Caco-2 (cell line): ENCODE data around the gene EML5. TPM values are rescaled to one million over a fixed set of nuclear protein-coding genes. Genes with fewer than 3 reads are reported as not detected.

Experiments used
- BruUV-seq: library from RNA; stranded (reverse); fragments of 400-500 nt; replicated peaks from 2 replicates; lab custom pipeline; 2021; lab: Mats Ljungman, UMichigan
- CTCF ChIA-PET: fragments of 300-600 bp; sonication (Branson Sonifier 250); formaldehyde crosslinking; loops from one replicate; lab custom pipeline; 2022; ENCODE audit warnings: antibody characterized with exemption; lab: Charles Lee
- POLR2A ChIA-PET: fragments of 300-600 bp; sonication (Branson Sonifier 250); formaldehyde crosslinking; loops from one replicate; lab custom pipeline; 2022; ENCODE audit warnings: antibody characterized with exemption; lab: Charles Lee
- DNase-seq, 2 experiments: peaks; one replicate each; pipeline versions ENCODE4 v3.0.0 to v3.0.0-alpha.2; 2020 to 2022
- H3K27me3 ChIP-seq: replicated peaks from 2 replicates; pipeline ENCODE4 v1.6.0; 2011; ENCODE audit warnings: low read length; ENCODE audit not compliant: control insufficient read depth, insufficient read depth
- H3K36me3 ChIP-seq: 2 replicates; pipeline ENCODE4 v1.5.1; 2011; ENCODE audit warnings: low read length; ENCODE audit not compliant: control insufficient read depth, insufficient read depth
- H3K4me1 ChIP-seq: fragments of 250-450 bp; sonication (Bioruptor Pico); 2 replicates; pipeline ENCODE4 v1.5.1; 2020; ENCODE audit warnings: mild to moderate bottlenecking
- H3K4me3 ChIP-seq: 2 replicates; pipeline ENCODE4 v1.5.1; 2011; ENCODE audit warnings: low read depth, mild to moderate bottlenecking, control low read depth, low read length
- H3K9me3 ChIP-seq: fragments of 250-450 bp; sonication (Bioruptor Pico); 2 replicates; pipeline ENCODE4 v1.5.1; 2020; ENCODE audit warnings: mild to moderate bottlenecking, moderate library complexity
- H3K27ac Mint-ChIP-seq: one replicate; pipeline ENCODE4 v1.8.0; 2022; ENCODE audit warnings: mixed read lengths; ENCODE audit not compliant: unreplicated experiment
- H3K27me3 Mint-ChIP-seq: one replicate; pipeline ENCODE4 v1.8.0; 2022; ENCODE audit warnings: mixed read lengths; ENCODE audit not compliant: insufficient read depth, unreplicated experiment
- H3K36me3 Mint-ChIP-seq: one replicate; pipeline ENCODE4 v1.8.0; 2022; ENCODE audit warnings: mild to moderate bottlenecking, mixed read lengths; ENCODE audit not compliant: insufficient read depth, unreplicated experiment
- H3K4me1 Mint-ChIP-seq: one replicate; pipeline ENCODE4 v1.8.0; 2022; ENCODE audit warnings: low read depth, mixed read lengths; ENCODE audit not compliant: unreplicated experiment
- H3K4me3 Mint-ChIP-seq: one replicate; pipeline ENCODE4 v1.8.0; 2022; ENCODE audit warnings: mild to moderate bottlenecking, moderate library complexity, mixed read lengths; ENCODE audit not compliant: unreplicated experiment
- H3K9me3 Mint-ChIP-seq: one replicate; pipeline ENCODE4 v1.8.0; 2022; ENCODE audit warnings: mixed read lengths; ENCODE audit not compliant: unreplicated experiment
- intact Hi-C: fragments of 100-400 bp; cut with micrococcal nuclease; formaldehyde crosslinking; loops from one replicate; pipeline ENCODE4 v1.10.0; 2022; ENCODE audit not compliant: unreplicated experiment
- total RNA-seq: library from RNA; stranded (reverse); gene quantifications from 2 replicates; pipeline ENCODE4 v1.2.3, GENCODE V29; 2022
- TF ChIP-seq, protein P1 (sequence below), 2 experiments: fragments of 200-600 bp in 1 of 2; IDR thresholded peaks; 1 replicate in 1 of 2; 2 replicates in 1 of 2; pipeline versions ENCODE4 v1.5.1 to v1.8.0; 2011 to 2022; ENCODE audit warnings: antibody characterized with exemption in 1 of 2, control low read depth in 1 of 2, inconsistent platforms in 1 of 2, low read depth in 1 of 2, low read length in 1 of 2, mild to moderate bottlenecking in 1 of 2, moderate library complexity in 1 of 2; ENCODE audit not compliant: insufficient read depth in 1 of 2, severe bottlenecking in 1 of 2, unreplicated experiment in 1 of 2

EML5 gene
- total RNA-seq, 1 experiment from 2014 or later = 0.11 TPM

DNA sequence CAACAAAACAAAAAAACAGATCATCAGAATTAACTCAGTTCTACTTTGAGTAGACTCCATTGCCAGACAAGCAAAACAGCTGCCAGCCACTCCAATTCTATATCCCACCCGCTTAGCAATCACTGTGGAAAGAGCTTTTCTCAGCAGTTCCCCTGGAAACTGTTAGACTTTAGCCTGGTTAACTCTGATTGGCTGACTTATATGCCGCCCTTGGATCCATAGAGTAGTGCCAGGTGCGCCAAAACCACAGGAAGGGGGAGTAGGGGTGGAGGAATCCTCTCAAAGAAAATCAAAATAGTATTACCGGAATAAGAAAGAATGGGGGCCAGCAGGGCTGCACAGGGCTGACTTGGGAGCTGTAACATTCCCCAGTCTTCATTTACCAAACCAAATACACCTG is 5.4 kb upstream of the EML5 start:
- TF ChIP-seq, protein P1, sequence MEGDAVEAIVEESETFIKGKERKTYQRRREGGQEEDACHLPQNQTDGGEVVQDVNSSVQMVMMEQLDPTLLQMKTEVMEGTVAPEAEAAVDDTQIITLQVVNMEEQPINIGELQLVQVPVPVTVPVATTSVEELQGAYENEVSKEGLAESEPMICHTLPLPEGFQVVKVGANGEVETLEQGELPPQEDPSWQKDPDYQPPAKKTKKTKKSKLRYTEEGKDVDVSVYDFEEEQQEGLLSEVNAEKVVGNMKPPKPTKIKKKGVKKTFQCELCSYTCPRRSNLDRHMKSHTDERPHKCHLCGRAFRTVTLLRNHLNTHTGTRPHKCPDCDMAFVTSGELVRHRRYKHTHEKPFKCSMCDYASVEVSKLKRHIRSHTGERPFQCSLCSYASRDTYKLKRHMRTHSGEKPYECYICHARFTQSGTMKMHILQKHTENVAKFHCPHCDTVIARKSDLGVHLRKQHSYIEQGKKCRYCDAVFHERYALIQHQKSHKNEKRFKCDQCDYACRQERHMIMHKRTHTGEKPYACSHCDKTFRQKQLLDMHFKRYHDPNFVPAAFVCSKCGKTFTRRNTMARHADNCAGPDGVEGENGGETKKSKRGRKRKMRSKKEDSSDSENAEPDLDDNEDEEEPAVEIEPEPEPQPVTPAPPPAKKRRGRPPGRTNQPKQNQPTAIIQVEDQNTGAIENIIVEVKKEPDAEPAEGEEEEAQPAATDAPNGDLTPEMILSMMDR (IDR thresholded peaks at IDR 0.05; ENCODE audit: insufficient read depth in 1 of 2, low read depth in 1 of 2, low read length in 1 of 2, severe bottlenecking in 1 of 2, unreplicated experiment in 1 of 2) = no peak
- Mint-ChIP-seq H3K36me3 (no peaks in the 10 kb centered on the region), H3K27ac (no peak overlapping the region), H3K9me3 (no peaks in the 10 kb centered on the region), H3K4me3 (no peak overlapping the region), H3K27me3 (peaks cover 7% of the 10 kb centered on the region), H3K4me1 (no peaks in the 10 kb centered on the region)
- no peaks in the 10 kb centered on the region for H3K36me3 ChIP-seq
- H3K9me3 ChIP-seq = no peaks in the 10 kb centered on the region
- no TSS peak for BruUV-seq
- no peaks in the 10 kb centered on the region; the same call in 1 of the 2 replicates for H3K27me3 ChIP-seq
- H3K4me3 ChIP-seq = no peak overlapping the region
- no peak for DNase-seq
- CTCF ChIA-PET = no interaction called here
- intact Hi-C loops = no loop called here
- POLR2A ChIA-PET = no interaction called here
- no peaks in the 10 kb centered on the region for H3K4me1 ChIP-seq

DNA sequence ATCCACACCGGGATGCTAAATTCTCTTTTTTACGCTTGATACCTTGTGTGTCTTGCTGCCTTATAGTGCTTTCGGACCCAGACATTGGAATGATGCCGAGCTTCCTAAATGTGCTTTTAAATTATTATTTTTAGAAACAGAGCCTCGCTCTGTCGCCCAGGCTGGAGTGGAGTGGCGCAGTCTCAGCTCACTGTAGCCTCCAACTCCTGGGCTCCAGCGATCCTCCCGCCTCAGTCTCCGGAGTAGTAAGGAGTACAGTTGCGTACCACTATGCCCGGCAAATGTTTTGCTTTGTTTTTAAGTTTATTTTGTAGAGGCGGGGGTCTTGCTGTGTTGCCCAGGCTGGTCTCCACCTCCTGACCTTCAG is 489 bp upstream of the EML5 start:
- Mint-ChIP-seq H3K36me3 (no peaks in the 10 kb centered on the region), H3K9me3 (no peaks in the 10 kb centered on the region), H3K4me1 (no peaks in the 10 kb centered on the region), H3K27ac (no peak overlapping the region), H3K4me3 (peak overlapping the region; percentile 67), H3K27me3 (peaks cover 4% of the 10 kb centered on the region)
- TF ChIP-seq, protein P1 (IDR thresholded peaks at IDR 0.05; ENCODE audit: insufficient read depth in 1 of 2, low read depth in 1 of 2, low read length in 1 of 2, severe bottlenecking in 1 of 2, unreplicated experiment in 1 of 2) = no peak
- BruUV-seq = no TSS peak
- Histone ChIP-seq H3K36me3 (no peaks in the 10 kb centered on the region), H3K4me1 (no peaks in the 10 kb centered on the region), H3K9me3 (no peaks in the 10 kb centered on the region), H3K4me3 (peak overlapping the region; percentile 60), H3K27me3 (no peaks in the 10 kb centered on the region)
- intact Hi-C loops = loop anchor here (2.0 to 5.0 kb wide), 4 partner anchors 32 to 559 kb away; partner anchors contain the start of gene TTC8
- ChIA-PET CTCF (interaction anchor here (0.6 to 1.4 kb wide), 3 partner anchors 8 to 31 kb away, joined by 3 to 5 read pairs (median 5); partner anchors contain the start of gene TTC8), POLR2A (interaction anchor here (0.8 kb wide), 1 partner anchor 31 kb away, joined by 3 read pairs; no protein-coding TSS in a partner anchor)
- no peak for DNase-seq

DNA sequence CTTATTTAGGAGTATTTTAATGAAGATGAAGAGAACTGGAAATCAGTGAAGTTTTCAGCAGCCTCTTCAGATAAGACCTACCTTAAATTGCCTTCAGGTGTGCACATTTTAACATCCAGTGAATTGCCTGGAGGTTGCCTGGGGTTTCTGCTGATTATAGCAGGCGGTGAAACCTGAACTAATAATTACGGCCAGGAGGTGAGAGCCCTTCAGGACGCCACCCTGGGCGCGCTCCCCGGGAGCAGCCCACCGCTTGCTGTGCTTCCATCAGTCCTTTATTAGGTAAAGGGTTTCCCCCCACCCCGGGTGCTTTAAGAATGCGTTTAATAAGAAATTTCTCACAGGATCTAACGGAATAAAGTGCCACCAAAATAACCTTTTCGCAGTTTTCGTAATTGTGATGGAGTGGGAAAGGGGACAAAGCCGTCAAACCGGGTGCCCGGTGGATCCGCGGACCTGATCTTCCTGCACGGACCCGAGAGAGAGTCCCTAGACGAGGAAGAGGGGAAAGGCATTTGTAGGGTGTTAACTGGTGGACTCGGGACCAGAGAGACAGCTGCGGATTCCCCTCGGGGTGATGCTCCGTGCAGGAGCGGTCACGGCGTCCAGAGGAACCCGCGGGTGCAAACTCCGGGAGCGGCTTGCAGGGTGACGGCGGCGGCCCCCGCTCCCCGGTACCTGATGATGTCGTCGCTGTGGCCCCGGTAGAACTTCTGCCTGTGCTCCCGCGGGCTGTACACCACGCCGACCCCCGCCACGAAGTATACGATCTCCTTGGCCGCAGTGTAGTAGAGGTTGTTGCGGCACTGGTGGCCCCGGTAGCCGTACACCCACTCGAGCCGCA is 902 bp downstream of the EML5 start:
- TF ChIP-seq, protein P1 (IDR thresholded peaks at IDR 0.05; ENCODE audit: insufficient read depth in 1 of 2, low read depth in 1 of 2, low read length in 1 of 2, severe bottlenecking in 1 of 2, unreplicated experiment in 1 of 2) = no peak
- H3K27ac Mint-ChIP-seq = no peak overlapping the region
- peaks cover 3% of the 10 kb centered on the region for H3K9me3 Mint-ChIP-seq
- ChIA-PET POLR2A (no interaction called here), CTCF (interaction anchor here (1.0 to 1.4 kb wide), 2 partner anchors 10 to 33 kb away, joined by 3 to 5 read pairs; partner anchors contain the start of gene TTC8)
- no peaks in the 10 kb centered on the region for H3K36me3 Mint-ChIP-seq
- Histone ChIP-seq H3K9me3 (no peaks in the 10 kb centered on the region), H3K27me3 (no peaks in the 10 kb centered on the region), H3K4me1 (no peaks in the 10 kb centered on the region), H3K4me3 (peak overlapping the region; percentile 60), H3K36me3 (no peaks in the 10 kb centered on the region)
- DNase-seq = peak in 1 of 2 experiments; percentile 13
- H3K4me1 Mint-ChIP-seq = no peaks in the 10 kb centered on the region
- intact Hi-C loops = loop anchor here (2.0 to 5.0 kb wide), 4 partner anchors 33 to 560 kb away; partner anchors contain the start of gene TTC8
- no TSS peak for BruUV-seq
- H3K27me3 Mint-ChIP-seq = peaks cover 4% of the 10 kb centered on the region
- H3K4me3 Mint-ChIP-seq = peak overlapping the region; percentile 67
